Neural crest cell (in vitro differentiated cells): ENCODE measurements around the gene C20orf96. TPM values are rescaled to one million over a fixed set of nuclear protein-coding genes. Genes with fewer than 3 reads are reported as not detected.

Experiments used
- DNase-seq: peaks from one replicate; pipeline ENCODE4 v3.0.0; 2021; ENCODE audit warnings: low read depth, mixed read lengths, low spot score
- H3K27ac Mint-ChIP-seq: one replicate; pipeline ENCODE4 v1.8.0; 2021; ENCODE audit warnings: mild to moderate bottlenecking, mixed read lengths; ENCODE audit not compliant: unreplicated experiment
- H3K27me3 Mint-ChIP-seq: 2 replicates; pipeline ENCODE4 v1.8.0; 2021; ENCODE audit warnings: low read depth, mild to moderate bottlenecking, mixed read lengths
- H3K36me3 Mint-ChIP-seq: 2 replicates; pipeline ENCODE4 v1.8.0; 2021; ENCODE audit warnings: low read depth, mild to moderate bottlenecking, mixed read lengths
- H3K4me1 Mint-ChIP-seq: 2 replicates; pipeline ENCODE4 v1.8.0; 2021; ENCODE audit warnings: mixed read lengths
- H3K4me3 Mint-ChIP-seq: one replicate; pipeline ENCODE4 v1.8.0; 2021; ENCODE audit warnings: mild to moderate bottlenecking, mixed read lengths
- H3K9me3 Mint-ChIP-seq: 2 replicates; pipeline ENCODE4 v1.8.0; 2021; ENCODE audit warnings: mixed read lengths
- total RNA-seq: library from RNA; stranded (reverse); gene quantifications from 2 replicates; pipeline ENCODE4 v1.2.1, GENCODE V29; 2021
- TF ChIP-seq, protein P1 (sequence below): fragments of 200-600 bp; sonication (generic); conservative IDR thresholded peaks from 2 replicates; pipeline ENCODE4 v1.5.0; 2021; ENCODE audit warnings: antibody characterized with exemption, mild to moderate bottlenecking

C20orf96 gene
- total RNA-seq, 1 donor from 2014 or later: 34.0 TPM

DNA sequence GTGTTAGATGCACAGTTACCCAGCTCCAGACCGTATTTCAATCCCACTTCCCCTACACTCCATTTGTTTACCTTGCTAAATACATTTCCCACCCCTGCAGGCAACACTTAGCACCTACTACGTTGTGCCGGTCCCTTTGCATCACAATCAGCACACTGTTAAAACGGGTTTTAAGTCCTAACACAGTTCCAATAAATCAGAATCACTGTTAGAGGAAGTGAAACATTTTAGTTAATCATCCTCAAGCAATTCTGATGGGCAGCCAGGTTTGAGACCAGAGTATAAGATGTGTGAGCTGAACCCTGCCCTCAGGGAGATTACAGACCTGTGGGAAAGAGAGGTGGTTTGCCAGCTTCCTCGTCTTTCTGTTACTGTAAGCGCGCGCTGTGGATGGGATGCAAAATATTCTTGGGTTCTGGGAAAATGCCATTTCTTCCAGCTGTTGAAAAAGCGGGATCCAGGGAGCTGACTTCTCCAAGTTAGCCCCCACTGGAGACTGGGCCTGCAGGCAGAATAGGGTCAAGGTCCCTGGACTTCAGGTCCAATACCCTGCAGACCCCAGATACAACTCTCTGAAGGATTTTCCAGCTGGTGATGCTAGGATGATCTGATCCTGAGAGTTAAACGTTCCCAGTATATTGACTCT, 9.9 kb upstream of the C20orf96 start:
- TF ChIP-seq, protein P1, sequence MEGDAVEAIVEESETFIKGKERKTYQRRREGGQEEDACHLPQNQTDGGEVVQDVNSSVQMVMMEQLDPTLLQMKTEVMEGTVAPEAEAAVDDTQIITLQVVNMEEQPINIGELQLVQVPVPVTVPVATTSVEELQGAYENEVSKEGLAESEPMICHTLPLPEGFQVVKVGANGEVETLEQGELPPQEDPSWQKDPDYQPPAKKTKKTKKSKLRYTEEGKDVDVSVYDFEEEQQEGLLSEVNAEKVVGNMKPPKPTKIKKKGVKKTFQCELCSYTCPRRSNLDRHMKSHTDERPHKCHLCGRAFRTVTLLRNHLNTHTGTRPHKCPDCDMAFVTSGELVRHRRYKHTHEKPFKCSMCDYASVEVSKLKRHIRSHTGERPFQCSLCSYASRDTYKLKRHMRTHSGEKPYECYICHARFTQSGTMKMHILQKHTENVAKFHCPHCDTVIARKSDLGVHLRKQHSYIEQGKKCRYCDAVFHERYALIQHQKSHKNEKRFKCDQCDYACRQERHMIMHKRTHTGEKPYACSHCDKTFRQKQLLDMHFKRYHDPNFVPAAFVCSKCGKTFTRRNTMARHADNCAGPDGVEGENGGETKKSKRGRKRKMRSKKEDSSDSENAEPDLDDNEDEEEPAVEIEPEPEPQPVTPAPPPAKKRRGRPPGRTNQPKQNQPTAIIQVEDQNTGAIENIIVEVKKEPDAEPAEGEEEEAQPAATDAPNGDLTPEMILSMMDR: no peak
- no peak for DNase-seq

DNA sequence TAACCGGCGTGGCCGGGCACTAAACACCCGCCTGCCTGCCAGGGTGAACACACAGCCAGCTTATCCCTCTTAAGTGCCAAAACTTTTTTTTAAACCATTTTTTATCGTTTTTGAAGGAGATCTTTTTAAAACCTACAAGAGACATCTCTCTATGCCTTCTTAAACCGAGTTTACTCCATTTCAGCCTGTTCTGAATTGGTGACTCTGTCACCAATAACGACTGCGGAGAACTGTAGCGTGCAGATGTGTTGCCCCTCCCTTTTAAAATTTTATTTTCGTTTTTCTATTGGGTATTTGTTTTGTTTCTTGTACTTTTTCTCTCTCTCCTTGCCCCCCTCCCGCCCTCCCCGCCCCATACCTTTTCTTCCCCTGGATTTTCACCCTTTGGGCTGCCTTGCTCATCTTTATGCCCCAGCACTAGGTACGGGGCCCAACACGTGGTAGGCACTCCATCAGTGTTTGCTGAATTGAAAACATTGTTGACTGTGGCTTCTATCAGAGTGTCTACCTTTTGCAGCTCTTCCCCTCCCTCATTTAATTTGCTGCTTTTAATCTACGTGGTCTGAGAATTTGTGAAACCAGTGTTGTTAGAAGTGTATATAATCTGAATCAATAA, 8.3 kb upstream of the C20orf96 start:
- Mint-ChIP-seq H3K27ac (no peak overlapping the region), H3K9me3 (no peaks in the 10 kb centered on the region)

More for the DNA sequence above, 9.9 kb upstream of the C20orf96 start:
- H3K4me3 Mint-ChIP-seq: peak overlapping the region; percentile 99
- peaks cover 17% of the 10 kb centered on the region for H3K36me3 Mint-ChIP-seq
- peaks cover 59% of the 10 kb centered on the region for H3K4me1 Mint-ChIP-seq
- no peaks in the 10 kb centered on the region for H3K9me3 Mint-ChIP-seq
- peak overlapping the region; percentile 95 for H3K27ac Mint-ChIP-seq
- no peaks in the 10 kb centered on the region for H3K27me3 Mint-ChIP-seq

DNA sequence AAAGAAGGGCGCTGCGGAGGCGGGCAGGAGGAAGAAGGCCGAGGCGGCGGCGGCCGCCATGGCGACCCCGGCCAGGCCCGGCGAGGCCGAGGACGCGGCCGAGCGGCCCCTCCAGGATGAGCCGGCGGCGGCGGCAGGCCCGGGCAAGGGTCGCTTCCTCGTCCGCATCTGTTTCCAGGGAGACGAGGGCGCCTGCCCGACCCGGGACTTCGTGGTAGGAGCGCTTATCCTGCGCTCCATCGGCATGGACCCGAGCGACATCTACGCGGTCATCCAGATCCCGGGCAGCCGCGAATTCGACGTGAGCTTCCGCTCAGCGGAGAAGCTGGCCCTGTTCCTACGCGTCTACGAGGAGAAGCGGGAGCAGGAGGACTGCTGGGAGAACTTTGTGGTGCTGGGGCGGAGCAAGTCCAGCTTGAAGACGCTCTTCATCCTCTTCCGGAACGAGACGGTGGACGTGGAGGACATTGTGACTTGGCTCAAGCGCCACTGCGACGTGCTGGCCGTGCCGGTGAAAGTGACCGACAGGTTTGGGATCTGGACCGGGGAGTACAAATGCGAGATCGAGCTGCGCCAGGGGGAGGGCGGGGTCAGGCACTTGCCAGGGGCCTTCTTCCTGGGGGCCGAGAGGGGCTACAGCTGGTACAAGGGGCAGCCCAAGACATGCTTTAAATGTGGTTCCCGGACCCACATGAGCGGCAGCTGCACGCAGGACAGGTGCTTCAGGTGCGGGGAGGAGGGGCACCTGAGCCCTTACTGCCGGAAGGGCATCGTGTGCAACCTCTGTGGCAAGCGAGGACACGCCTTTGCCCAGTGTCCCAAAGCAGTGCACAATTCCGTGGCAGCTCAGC, 7.6 kb upstream of the C20orf96 start:
- H3K4me3 Mint-ChIP-seq: peak overlapping the region; percentile 99
- H3K27me3 Mint-ChIP-seq: no peaks in the 10 kb centered on the region
- peak overlapping the region; percentile 97 for H3K27ac Mint-ChIP-seq
- H3K9me3 Mint-ChIP-seq: no peaks in the 10 kb centered on the region
- TF ChIP-seq, protein P1: no peak
- H3K36me3 Mint-ChIP-seq: peaks cover 13% of the 10 kb centered on the region
- DNase-seq: peak; percentile 23
- peaks cover 55% of the 10 kb centered on the region for H3K4me1 Mint-ChIP-seq

More for the DNA sequence above, 8.3 kb upstream of the C20orf96 start:
- TF ChIP-seq, protein P1: no peak
- Mint-ChIP-seq H3K27me3 (no peaks in the 10 kb centered on the region), H3K4me3 (peak overlapping the region; percentile 99), H3K36me3 (peaks cover 17% of the 10 kb centered on the region), H3K4me1 (peaks cover 58% of the 10 kb centered on the region)
- no peak for DNase-seq

DNA sequence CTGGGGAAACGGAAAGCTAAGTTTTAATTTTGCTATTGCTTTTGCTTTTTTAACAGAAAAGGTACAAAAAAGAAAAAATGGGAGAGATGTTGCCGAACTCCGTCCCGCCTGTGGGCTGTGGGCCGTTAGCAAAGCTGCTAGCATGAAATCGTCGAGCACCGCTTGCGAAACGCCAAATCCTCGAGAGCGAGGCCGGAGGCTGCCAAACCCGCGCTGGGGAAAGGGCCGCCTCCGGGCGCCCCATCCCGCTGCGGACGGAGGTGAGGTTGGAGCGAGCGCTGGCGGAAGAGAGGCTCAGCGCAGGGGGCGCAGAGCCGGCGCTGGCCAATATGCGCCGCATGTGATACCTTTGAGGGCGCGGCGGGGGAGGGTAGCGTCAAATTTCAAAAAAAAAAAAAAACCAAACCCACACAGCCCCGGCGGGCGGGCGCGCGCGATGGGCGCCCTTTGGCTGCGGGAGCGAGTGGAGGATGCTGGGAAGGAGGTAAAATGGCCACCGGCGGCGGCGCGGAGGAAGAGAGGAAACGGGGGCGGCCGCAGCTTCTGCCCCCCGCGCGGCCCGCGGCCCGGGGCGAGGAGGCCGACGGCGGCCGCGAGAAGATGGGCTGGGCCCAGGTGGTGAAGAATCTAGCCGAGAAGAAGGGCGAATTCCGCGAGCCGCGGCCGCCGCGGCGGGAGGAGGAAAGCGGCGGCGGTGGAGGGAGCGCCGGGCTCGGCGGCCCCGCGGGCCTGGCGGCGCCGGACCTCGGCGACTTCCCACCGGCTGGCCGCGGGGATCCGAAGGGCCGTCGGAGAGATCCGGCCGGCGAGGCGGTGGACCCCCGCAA, 6.8 kb upstream of the C20orf96 start, which contains the start of gene ZCCHC3:
Gene ZCCHC3, plus strand, starts transcription at position 473 of the 827 bp plus-strand sequence. Its CDS starts 17 bp downstream, at position 490.
- peak within 1 kb of the TSS; percentile 100 for H3K4me3 Mint-ChIP-seq
- peaks cover 10% of the 10 kb centered on the region for H3K36me3 Mint-ChIP-seq
- TF ChIP-seq, protein P1: peak; percentile 19
- H3K27ac Mint-ChIP-seq: peak within 1 kb of the TSS; percentile 98
- DNase-seq: peak; percentile 71
- H3K27me3 Mint-ChIP-seq: no peaks in the 10 kb centered on the region
- no peaks in the 10 kb centered on the region for H3K9me3 Mint-ChIP-seq
- peaks cover 53% of the 10 kb centered on the region for H3K4me1 Mint-ChIP-seq

DNA sequence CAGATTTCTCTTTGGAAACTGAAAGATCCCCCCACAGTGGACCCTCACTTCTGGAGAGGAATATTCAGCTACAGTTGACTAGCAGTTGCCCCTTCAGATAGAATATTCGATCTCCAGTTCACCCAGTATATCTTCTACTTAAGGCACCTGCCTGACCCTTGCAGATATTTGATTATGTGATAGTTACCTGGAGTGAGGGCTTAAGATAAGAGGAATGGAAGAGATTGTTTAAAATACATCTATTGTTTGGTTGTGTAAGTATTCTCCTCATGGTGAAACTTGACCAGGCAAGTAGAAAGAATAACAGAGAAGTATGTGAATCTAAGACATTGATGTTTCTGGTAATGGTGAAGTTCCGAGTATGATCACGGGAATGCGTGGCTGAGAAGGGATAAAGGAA, 5.3 kb upstream of the C20orf96 start:
- no peak for DNase-seq
- Mint-ChIP-seq H3K4me3 (peak overlapping the region; percentile 100), H3K9me3 (no peaks in the 10 kb centered on the region), H3K27me3 (no peaks in the 10 kb centered on the region), H3K4me1 (peaks cover 38% of the 10 kb centered on the region), H3K36me3 (peaks cover 10% of the 10 kb centered on the region), H3K27ac (no peak overlapping the region)
- TF ChIP-seq, protein P1: no peak
